Retinal pigment epithelial cell (primary cell): ENCODE measurements around the gene HDAC6.

ENCODE experiments used
- DNase-seq: peaks from one replicate; pipeline ENCODE4 v3.0.0-alpha.2; 2010; ENCODE audit warnings: low read depth
- H3K4me3 ChIP-seq: 2 replicates; pipeline ENCODE4 v1.5.1; 2011; ENCODE audit warnings: mild to moderate bottlenecking, low read length, control low read depth, moderate library complexity
- TF ChIP-seq, protein P1 (sequence below): conservative IDR thresholded peaks from 2 replicates; pipeline ENCODE4 v1.5.1; 2011; ENCODE audit warnings: low read depth, low read length, control low read depth, inconsistent platforms

Gene HDAC6

GRCh38 chrX:48801280-48802088 lies at the start of gene HDAC6:
HDAC6 (plus strand) TSS chrX:48802067; CDS start chrX:48802693, 626 bp downstream.
- TF ChIP-seq, protein P1, sequence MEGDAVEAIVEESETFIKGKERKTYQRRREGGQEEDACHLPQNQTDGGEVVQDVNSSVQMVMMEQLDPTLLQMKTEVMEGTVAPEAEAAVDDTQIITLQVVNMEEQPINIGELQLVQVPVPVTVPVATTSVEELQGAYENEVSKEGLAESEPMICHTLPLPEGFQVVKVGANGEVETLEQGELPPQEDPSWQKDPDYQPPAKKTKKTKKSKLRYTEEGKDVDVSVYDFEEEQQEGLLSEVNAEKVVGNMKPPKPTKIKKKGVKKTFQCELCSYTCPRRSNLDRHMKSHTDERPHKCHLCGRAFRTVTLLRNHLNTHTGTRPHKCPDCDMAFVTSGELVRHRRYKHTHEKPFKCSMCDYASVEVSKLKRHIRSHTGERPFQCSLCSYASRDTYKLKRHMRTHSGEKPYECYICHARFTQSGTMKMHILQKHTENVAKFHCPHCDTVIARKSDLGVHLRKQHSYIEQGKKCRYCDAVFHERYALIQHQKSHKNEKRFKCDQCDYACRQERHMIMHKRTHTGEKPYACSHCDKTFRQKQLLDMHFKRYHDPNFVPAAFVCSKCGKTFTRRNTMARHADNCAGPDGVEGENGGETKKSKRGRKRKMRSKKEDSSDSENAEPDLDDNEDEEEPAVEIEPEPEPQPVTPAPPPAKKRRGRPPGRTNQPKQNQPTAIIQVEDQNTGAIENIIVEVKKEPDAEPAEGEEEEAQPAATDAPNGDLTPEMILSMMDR: no peak
- peak; percentile 91 for DNase-seq
- peak within 1 kb of the TSS; percentile 74 for H3K4me3 ChIP-seq

DNA sequence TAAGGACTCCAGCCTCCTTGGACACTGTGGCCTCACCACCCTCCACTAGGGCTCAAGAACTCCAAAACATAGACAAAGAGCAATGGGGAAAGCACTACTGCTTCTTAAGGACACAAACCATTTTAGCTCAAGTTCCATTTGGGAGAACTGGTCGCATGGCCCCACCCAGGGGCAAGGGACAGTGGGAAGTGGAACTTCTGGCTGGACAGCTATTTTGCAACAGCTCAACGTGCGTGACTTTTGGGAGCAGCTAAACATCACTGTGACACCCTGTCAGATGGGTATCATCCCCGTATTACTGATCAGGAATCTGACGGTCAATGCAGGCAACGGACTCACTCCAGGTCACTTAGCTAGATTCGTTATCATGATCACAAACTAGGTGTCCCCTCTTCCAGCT lies 49.4 kb upstream of the HDAC6 start:
- H3K4me3 ChIP-seq: no peak overlapping the region
- TF ChIP-seq, protein P1: no peak
- no peak for DNase-seq

GRCh38 chrX:48753708-48754228 lies 48.1 kb upstream of the HDAC6 start:
- TF ChIP-seq, protein P1: no peak
- H3K4me3 ChIP-seq: no peak overlapping the region
- DNase-seq: no peak

- TF ChIP-seq, protein P1: no peak
- DNase-seq: no peak
- H3K4me3 ChIP-seq: no peak overlapping the region
Measured at GRCh38 chrX:48754238-48754637, 47.6 kb upstream of the HDAC6 start.

- TF ChIP-seq, protein P1: peak; percentile 42
- no peak within 1 kb of the TSS for H3K4me3 ChIP-seq
- DNase-seq: no peak
Measured at GRCh38 chrX:48761674-48762471, 40.0 kb upstream of the HDAC6 start, which contains the start of gene GLOD5. GLOD5 (plus strand) TSS chrX:48761747; CDS start chrX:48761791, 44 bp downstream.

GRCh38 chrX:48769230-48769629 lies 32.6 kb upstream of the HDAC6 start:
- TF ChIP-seq, protein P1: no peak
- no peak for DNase-seq
- H3K4me3 ChIP-seq: no peak overlapping the region
